NCI-H1105 (cell line): ENCODE measurements around the gene LHCGR.

Experiments
- DNase-seq: peaks from one replicate; lab custom pipeline; 2025; lab: John Stamatoyannopoulos, UW

Gene LHCGR

GRCh38 chr2:48755473-48755872, at the start of gene LHCGR:
Gene LHCGR (minus strand): TSS chr2:48755724. CDS start chr2:48755671, 53 bp downstream.
- no peak for DNase-seq

DNA sequence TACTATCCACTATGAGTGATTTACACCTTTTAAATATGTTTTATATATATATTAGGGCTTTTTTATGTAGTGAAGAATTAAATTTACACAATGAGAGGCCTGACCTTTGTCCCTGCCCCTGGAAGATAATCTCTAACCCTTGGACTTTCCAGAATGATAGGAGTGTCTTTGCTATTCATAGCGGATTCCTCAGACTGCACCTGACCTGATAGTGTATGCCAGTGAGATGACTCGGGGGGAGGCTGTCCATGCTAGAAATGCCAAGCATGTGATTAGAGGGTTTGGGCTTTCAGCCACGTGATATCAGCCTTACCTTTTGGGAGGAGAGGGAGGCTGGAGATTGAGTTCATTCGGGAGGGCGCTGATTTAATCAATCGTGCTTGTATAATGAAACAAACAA, 44.1 kb upstream of the LHCGR start:
- DNase-seq, result no peak

GRCh38 chr2:48795065-48795464, 39.5 kb upstream of the LHCGR start:
- no peak for DNase-seq

GRCh38 chr2:48793671-48794070, 38.1 kb upstream of the LHCGR start:
- no peak for DNase-seq

DNA sequence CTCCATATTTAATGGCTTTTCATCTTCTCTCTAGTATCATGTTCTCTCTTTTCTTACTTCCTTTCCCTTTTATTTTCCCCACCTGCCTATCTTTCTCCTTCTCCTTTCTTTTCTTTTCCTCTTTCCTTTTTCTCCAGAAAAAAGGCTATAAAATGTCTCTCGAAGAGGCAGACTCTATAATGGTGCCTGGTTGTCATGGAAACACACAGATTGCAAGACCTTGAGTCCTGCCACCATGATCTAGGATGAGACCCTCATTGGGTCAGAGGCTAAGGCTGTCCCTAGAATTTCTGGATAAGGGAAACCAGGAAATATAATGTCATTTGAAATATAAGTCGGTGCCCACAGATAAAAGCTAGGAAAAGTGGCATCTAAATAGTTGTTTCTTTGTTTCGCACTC, 36.5 kb upstream of the LHCGR start:
- no peak for DNase-seq

- no peak for DNase-seq
These were observed 35.1 kb upstream of the LHCGR start for GRCh38 chr2:48790407-48791170.

- no peak for DNase-seq
These were observed 32.1 kb upstream of the LHCGR start for GRCh38 chr2:48787580-48787979.

GRCh38 chr2:48781366-48781765, 25.8 kb upstream of the LHCGR start:
- no peak for DNase-seq

DNA sequence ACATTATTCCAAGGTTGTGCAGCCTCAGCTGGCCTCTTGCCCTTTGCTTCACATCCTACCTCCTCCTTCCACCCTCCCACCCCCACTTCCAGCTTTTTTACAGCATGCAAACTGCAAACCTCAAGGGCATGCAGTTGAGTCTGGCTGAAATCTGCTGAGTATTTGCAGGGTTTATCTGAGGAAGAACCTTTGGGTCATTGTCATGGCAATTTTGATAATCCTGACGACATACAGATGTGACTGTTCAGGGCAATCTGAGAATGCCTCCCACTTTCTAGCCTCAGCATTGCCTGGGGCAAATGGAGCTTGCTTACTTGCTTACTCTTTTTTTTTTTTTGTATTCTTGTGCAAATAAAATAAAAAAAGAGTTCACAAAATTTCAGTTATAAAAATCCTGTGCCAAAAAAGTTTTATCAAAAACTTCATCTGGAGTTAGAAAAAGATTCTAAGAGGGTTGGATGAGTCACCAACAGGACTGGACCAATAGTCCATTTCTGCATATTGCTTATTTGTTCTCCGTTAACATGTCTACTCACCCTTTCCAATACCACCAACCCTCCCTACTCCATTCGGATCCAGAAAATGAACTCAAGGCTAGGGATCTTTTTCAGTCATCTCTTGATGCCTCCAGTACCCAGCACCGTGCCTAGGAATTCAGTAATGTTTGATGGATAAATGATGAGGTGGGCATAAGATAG, 23.6 kb upstream of the LHCGR start:
- no peak for DNase-seq

DNA sequence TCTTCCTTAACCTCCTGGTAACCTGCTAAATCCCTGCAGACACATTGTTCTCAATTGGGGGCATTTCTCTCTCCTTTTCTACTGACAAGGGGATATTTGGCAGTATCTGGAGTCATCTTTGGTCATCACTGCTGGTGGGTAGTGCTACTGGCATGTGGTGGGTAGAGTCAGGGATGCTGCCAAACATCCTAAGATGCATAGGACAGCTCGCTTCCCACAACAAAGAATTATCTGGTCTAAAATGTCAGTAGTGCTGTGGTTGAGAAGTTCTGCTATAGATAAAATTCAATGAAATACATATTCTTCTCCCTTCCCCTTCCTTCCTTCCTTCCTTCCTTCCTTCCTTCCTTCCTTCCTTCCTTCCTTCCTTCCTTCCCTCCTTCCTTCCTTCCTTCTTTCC, 18.7 kb upstream of the LHCGR start:
- DNase-seq, result no peak

DNA sequence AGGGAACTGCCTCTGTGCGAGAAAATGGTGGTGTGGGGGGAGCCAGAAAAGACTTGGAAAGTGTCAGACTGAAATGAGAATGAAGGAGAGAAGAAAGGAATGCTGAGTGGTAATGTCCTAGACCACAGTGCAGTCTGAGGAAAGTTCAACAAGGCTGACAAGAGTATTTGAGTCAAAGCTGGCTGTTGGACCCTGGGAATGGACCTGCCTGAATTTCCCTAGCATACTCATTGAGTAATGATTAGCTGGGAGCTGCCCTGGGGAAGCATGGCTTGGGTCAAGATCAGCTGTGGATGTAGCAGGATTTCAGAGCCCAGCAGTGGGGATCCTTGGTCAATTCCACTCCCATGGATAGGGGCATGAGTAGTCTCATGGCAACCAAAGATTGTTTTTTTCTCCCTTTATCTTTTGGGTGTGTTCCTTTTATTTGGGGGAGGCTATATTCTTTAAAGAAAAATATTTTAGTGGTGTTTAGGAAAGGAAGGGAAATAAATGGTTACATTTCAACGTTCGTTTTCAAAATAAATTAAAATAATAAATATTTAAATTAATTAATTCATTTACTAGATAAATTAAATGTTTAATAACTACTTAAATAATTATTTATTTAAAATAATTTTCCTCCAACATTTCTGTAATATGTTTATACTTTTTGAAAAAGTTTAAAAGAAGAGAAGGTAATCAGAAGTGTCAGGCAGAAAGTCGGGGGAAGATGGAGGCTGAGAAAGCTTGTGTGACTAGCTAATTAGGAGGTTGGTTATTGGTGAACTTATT, 15.9 kb upstream of the LHCGR start:
- DNase-seq, result no peak

- no peak for DNase-seq
These were observed 14.7 kb upstream of the LHCGR start for GRCh38 chr2:48770181-48770580.

GRCh38 chr2:48768669-48769068, 13.1 kb upstream of the LHCGR start:
- peak; percentile 54 for DNase-seq

GRCh38 chr2:48767330-48767729, 11.8 kb upstream of the LHCGR start:
- DNase-seq, result no peak

- no peak for DNase-seq
These were observed 5.3 kb upstream of the LHCGR start for GRCh38 chr2:48760826-48761225.

GRCh38 chr2:48759682-48760081, 4.2 kb upstream of the LHCGR start:
- DNase-seq, result no peak

DNA sequence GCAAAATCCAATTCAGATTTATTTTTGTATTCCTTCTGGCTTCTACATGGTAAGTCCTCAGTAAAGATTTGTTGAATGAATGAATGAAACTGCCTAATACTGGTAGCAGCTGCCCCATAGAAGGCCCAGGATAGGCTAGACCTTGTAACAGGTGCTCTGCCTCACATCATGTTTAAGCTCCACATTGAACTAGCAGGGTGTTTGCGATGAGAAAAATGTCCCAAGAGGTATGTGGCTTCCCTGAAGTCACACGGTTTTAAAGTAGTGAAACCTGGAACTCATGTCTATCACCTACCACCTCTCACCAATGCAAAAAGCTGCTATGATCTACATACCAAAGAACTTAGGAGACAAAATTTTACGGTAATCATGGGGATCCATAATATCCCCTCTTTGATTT, 765 bp upstream of the LHCGR start:
- DNase-seq, result no peak

DNA sequence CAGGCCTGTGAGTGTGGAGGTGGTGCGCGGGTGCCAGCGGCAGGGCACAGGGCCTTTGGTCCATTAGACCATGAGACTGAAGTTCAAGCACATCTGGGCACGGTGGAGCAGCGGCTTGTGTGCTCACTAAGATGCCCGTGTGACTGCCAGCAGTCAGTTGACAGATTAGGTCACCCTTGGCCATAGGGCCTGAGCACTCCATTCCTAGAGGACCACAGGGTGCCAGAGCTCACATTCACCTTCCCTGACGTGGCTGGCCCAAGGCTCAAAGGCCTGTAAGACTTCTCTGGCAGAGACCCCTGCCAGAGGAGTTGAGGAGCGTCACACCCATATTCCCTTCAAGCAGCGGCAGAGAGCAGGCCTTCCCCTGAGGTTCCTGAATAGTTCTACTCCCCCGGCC, 650 bp downstream of the LHCGR start:
- DNase-seq, result no peak

DNA sequence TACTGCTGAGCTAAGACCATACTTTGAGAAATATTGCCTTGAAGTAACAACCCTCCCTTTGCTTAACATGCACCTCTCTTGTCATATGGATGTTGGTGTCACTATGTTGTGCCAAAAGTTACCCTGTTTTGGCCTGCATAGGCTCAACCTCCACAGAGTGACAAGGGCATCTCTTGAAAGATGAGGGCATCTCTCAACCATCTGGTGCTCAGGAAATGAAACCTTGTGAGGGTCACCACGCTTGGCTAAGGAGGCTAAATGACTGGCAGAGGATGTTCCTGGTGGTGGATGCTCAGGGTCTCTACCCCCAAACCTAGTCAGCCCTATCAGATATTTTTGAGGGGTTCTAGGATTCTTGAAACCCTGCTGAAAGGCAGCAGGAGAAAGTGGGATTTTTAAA, 2.3 kb downstream of the LHCGR start:
- DNase-seq, result no peak

- no peak for DNase-seq
These were observed 5.3 kb downstream of the LHCGR start for GRCh38 chr2:48750128-48750739.

- DNase-seq, result no peak
These were observed 6.0 kb downstream of the LHCGR start for GRCh38 chr2:48749291-48750127.

- no peak for DNase-seq
These were observed 8.2 kb downstream of the LHCGR start for GRCh38 chr2:48747319-48747718.
